ENCODE data around the gene SNX13. TPM values are rescaled to one million over a fixed set of nuclear protein-coding genes. Genes with fewer than 3 reads are reported as not detected.
A peak's percentile ranks its signal among the peaks of the same experiment; 100 is the strongest.

Gene SNX13
- total and polyA plus RNA-seq, 7 donors: 8.0 to 59.2 (median 37.5) TPM

DNA sequence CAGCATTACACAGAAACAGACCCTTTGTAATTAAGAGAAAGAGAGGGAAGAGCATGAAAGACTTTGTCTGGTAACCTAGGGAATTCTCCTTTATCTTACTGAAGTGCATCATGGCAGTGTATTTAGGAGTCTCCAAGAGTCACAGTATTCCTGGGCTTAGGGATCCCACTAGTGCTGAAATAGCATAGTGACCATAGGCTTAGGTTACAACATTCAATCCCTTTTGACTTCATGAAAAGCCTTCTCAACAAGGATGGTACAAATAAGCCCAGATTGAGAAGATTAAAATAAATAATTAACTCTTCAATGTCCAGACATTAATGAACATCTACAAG, 76.5 kb downstream of the SNX13 start:
- DNase-seq (no peak), ATAC-seq (no peak)
- no peak overlapping the region for H3K27ac ChIP-seq
- TF ChIP-seq CTCF (IDR thresholded peaks at IDR 0.05): no peak
- intact Hi-C loops (cut with DNase I): no loop called here
- peaks cover 10% of the 10 kb centered on the region for H3K9me3 ChIP-seq
- H3K4me1 ChIP-seq: no peaks in the 10 kb centered on the region
- H3K27me3 ChIP-seq (ENCODE audit: insufficient read depth in 3 of 3, low read length in 2 of 3): no peaks in the 10 kb centered on the region
- no peak overlapping the region for H3K4me3 ChIP-seq
- H3K36me3 ChIP-seq (ENCODE audit: insufficient read depth in 1 of 2, low read depth in 1 of 2): peaks cover 6 to 60% of the 10 kb centered on the region in 2 donors

DNA sequence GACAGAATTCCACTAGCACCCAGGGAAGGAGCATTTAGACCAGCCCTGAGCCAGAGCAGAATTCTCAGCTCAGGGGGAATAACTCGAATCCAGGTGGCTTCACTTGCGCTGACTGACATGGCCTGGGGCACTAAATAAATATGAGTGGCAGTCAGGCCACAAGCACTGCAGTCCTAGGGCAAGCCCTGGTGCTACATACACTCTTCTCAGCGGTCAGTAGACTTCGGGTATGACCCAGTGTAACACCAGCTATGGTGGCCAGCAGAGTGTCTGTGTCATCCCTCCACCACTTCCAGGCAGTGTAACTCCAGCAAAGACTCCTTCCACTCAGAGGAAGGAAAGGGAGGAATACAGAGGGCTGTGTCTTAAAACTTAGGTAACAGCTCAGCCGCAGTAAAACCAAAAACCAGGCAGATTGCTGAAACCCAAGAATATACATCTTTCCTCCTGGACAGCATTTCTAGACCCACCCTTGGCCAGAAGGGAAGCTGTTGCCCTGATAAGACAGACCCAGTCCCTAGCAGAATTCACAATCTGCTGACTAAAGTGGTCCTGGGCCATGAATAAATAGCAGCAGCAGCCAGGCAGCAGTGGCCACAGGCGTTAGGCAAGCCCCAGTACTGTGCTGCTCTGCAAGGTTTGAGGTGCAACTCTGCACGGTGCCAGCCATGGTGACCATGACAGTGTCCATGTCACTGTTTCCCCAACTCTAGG, 77.0 kb downstream of the SNX13 start:
- H3K4me1 ChIP-seq: no peaks in the 10 kb centered on the region
- 94 to 98% (median 95%) methylated on average over 7 of the region's 7 CpGs for WGBS, 3 donors
- H3K36me3 ChIP-seq (ENCODE audit: insufficient read depth in 1 of 2, low read depth in 1 of 2): peaks cover 6 to 55% of the 10 kb centered on the region in 2 donors
- no peak overlapping the region for H3K27ac ChIP-seq
- DNase-seq (no peak), ATAC-seq (peak in 1 of 4 donors; percentile 42)
- no peaks in the 10 kb centered on the region for H3K27me3 ChIP-seq (ENCODE audit: insufficient read depth in 3 of 3, low read length in 2 of 3)
- no peak overlapping the region for H3K4me3 ChIP-seq
- intact Hi-C loops (cut with DNase I): no loop called here
- peaks cover 10% of the 10 kb centered on the region for H3K9me3 ChIP-seq
- TF ChIP-seq CTCF (IDR thresholded peaks at IDR 0.05): no peak

DNA sequence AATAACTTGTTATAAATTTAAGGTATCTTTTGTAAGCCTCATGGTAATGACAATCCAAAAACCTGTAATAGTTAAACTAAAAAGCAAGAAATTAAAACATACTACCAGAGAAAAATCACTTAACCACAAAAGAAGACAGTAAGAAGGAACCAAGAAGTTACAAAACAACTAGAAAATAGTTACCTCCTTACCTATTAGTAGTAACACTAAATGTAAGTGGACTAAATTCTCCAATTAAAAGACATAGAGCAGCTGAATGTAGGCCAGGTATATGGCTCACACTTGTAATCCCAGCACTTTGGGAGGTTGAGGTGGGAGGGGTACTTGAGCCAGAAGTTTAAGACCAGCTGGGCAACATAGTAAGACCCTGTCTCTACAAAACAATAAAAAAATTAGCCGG, 84.0 kb downstream of the SNX13 start:
- ATAC-seq: no peak
- 100% methylated on average over 1 of the region's 1 CpG for WGBS, 3 donors

GRCh38 chr7:17855202-17855601, 85.1 kb downstream of the SNX13 start:
- Histone ChIP-seq H3K9me3 (peaks cover 17% of the 10 kb centered on the region), H3K36me3 (ENCODE audit: insufficient read depth in 1 of 2, low read depth in 1 of 2) (peaks cover 0 to 15% of the 10 kb centered on the region in 2 donors), H3K4me1 (no peaks in the 10 kb centered on the region), H3K4me3 (no peak overlapping the region), H3K27ac (no peak overlapping the region), H3K27me3 (ENCODE audit: insufficient read depth in 3 of 3, low read length in 2 of 3) (no peaks in the 10 kb centered on the region)
- intact Hi-C loops (cut with DNase I): no loop called here
- 3 to 52% (median 34%) methylated on average over 1 of the region's 1 CpG for WGBS, 3 donors
- ATAC-seq (no peak), DNase-seq (no peak)
- no peak for TF ChIP-seq CTCF (IDR thresholded peaks at IDR 0.05)

More for the DNA sequence above, 84.0 kb downstream of the SNX13 start:
- Histone ChIP-seq H3K4me1 (no peaks in the 10 kb centered on the region), H3K27ac (no peak overlapping the region), H3K9me3 (peaks cover 17% of the 10 kb centered on the region), H3K4me3 (no peak overlapping the region), H3K27me3 (ENCODE audit: insufficient read depth in 3 of 3, low read length in 2 of 3) (no peaks in the 10 kb centered on the region), H3K36me3 (ENCODE audit: insufficient read depth in 1 of 2, low read depth in 1 of 2) (peaks cover 0 to 21% of the 10 kb centered on the region in 2 donors)
- intact Hi-C loops (cut with DNase I): no loop called here
- no peak for TF ChIP-seq CTCF (IDR thresholded peaks at IDR 0.05)
- no peak for DNase-seq
